ENCODE data around the gene STAT1.

DNA sequence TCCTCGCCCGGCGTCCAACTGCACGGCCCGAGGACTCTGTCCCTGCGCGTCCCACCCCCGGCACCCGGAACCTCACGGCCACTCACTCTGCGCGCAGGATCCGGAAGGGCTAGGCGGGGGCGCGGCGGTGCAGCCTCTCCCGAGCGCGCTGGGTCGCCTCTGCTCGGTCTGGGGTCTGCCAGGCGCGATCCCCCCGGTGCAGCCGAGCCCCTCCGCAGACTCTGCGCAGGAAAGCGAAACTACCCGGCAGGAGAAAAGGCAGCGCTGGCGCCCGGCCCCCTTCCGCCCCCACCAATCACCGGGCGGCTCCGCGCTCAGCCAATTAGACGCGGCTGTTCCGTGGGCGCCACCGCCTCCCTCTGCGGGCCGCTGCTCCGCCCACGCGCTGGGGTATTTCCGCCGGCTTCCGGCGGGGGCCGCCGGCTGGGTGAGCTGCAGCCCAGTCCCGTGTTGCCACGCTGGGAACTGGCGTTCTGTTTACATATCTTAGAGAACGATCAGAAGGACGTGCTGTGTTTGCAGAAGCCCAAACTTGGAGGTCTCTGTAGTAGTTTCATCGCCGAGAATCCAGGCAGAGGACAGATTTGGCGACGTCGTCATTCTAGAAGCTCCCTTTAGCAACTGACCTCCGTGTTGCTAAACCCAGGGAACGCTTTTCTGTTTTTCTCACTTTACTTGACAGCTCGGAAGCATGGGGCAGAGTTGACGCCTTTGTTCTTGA is at the start of gene STAT1:
- no peak for TF ChIP-seq EZH2 (IDR thresholded peaks at IDR 0.05)
- peak; percentile 96 for TF ChIP-seq FOXP2 (optimal IDR thresholded peaks at IDR 0.05; ENCODE audit: control extremely low read depth, extremely low read length, insufficient read depth)
